Loucy (cell line): ENCODE results near the gene ROS1.

ENCODE experiments used
- EZH2phosphoT487 ChIP-seq: fragments of 200-600 bp; IDR thresholded peaks from 2 replicates; pipeline ENCODE4 v1.6.1; 2018; ENCODE audit warnings: antibody characterized with exemption, mild to moderate bottlenecking, moderate library complexity, borderline replicate concordance
- TF ChIP-seq, protein P1 (sequence below): fragments of 200-600 bp; sonication (generic); conservative IDR thresholded peaks from 2 replicates; pipeline ENCODE4 v1.5.1; 2014; ENCODE audit warnings: mild to moderate bottlenecking, antibody characterized with exemption, low read length

GRCh38 chr6:117473401-117473800, 47.7 kb upstream of the ROS1 start:
- TF ChIP-seq, protein P1, sequence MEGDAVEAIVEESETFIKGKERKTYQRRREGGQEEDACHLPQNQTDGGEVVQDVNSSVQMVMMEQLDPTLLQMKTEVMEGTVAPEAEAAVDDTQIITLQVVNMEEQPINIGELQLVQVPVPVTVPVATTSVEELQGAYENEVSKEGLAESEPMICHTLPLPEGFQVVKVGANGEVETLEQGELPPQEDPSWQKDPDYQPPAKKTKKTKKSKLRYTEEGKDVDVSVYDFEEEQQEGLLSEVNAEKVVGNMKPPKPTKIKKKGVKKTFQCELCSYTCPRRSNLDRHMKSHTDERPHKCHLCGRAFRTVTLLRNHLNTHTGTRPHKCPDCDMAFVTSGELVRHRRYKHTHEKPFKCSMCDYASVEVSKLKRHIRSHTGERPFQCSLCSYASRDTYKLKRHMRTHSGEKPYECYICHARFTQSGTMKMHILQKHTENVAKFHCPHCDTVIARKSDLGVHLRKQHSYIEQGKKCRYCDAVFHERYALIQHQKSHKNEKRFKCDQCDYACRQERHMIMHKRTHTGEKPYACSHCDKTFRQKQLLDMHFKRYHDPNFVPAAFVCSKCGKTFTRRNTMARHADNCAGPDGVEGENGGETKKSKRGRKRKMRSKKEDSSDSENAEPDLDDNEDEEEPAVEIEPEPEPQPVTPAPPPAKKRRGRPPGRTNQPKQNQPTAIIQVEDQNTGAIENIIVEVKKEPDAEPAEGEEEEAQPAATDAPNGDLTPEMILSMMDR, result no peak
- TF ChIP-seq EZH2phosphoT487, result no peak
